SK-N-MC (cell line): Measurements from ENCODE around the gene MYCT1.

ENCODE experiments used
- EZH2 ChIP-seq: fragments of 200-600 bp; sonication (generic); IDR thresholded peaks from one replicate; pipeline ENCODE4 v1.6.1; 2017; ENCODE audit warnings: antibody characterized with exemption
- POLR2AphosphoS5 ChIP-seq: IDR thresholded peaks from 2 replicates; pipeline ENCODE4 v1.6.1; 2012; ENCODE audit warnings: mild to moderate bottlenecking, low read depth, low read length, borderline replicate concordance

DNA sequence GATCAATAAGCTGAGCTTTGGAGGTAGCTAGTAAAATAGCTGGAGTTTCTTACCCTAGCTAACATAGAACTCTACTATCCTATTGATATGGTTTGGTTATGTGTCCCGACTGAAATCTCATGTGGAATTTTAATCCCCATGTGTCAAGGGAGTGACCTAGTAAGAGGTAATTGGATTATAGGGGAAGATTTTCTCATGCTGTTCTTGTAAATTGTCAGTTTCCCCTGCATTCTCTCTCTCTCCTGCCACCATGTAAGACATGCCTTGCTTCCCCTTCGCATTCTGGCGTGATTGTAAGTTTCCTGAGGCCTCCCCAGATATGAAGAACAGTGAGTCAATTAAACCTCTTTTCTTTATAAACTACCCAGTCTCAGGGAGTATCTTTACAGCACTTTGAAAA is 35.9 kb upstream of the MYCT1 start:
- TF ChIP-seq POLR2AphosphoS5 (no peak), EZH2 (no peak)
